Large intestine (tissue), 3 donors: Measurements from ENCODE around the gene DNAJC7. TPM values are rescaled to one million over a fixed set of nuclear protein-coding genes. Genes with fewer than 3 reads are reported as not detected.
A peak's percentile ranks its signal among the peaks of the same experiment; 100 is the strongest.

ENCODE experiments used
- DNase-seq, 2 donors: peaks; one replicate each; pipeline versions ENCODE4 v3.0.0 to v3.0.0-alpha.2; 2013
- H3K27ac ChIP-seq: one replicate; pipeline ENCODE4 v1.5.1; 2013; ENCODE audit warnings: low read length
- H3K27me3 ChIP-seq: 2 replicates; pipeline ENCODE4 v1.6.1; 2013; ENCODE audit warnings: low read length; ENCODE audit not compliant: control insufficient read depth, insufficient read depth
- H3K36me3 ChIP-seq: 2 replicates; pipeline ENCODE4 v1.6.1; 2013; ENCODE audit warnings: low read length; ENCODE audit not compliant: control insufficient read depth, insufficient read depth
- H3K4me1 ChIP-seq: one replicate; pipeline ENCODE4 v1.6.1; 2013; ENCODE audit warnings: low read length; ENCODE audit not compliant: control insufficient read depth, insufficient read depth
- H3K4me3 ChIP-seq: one replicate; pipeline ENCODE4 v1.5.1; 2013; ENCODE audit warnings: low read length
- H3K9me3 ChIP-seq: one replicate; pipeline ENCODE4 v1.6.1; 2013; ENCODE audit warnings: mild to moderate bottlenecking, low read depth, low read length, moderate library complexity; ENCODE audit not compliant: control insufficient read depth
- WGBS: methylation state at CpG from one replicate; pipeline ENCODE4 v1.1.5; 2013; ENCODE audit warnings: low lambda C conversion rate; ENCODE audit not compliant: insufficient coverage; 5-methylcytosine and 5-hydroxymethylcytosine counted together
- polyA plus RNA-seq: library from polyadenylated mRNA; unstranded; fragments of 120-200 nt; gene quantifications from one replicate; pipeline ENCODE4 v1.2.1, GENCODE V29; 2013

DNAJC7 gene
- polyA plus RNA-seq, 1 donor: 93.0 TPM

GRCh38 chr17:41998497-41998896 lies 18.7 kb downstream of the DNAJC7 start:
- no peaks in the 10 kb centered on the region for H3K27me3 ChIP-seq
- DNase-seq: no peak
- H3K4me3 ChIP-seq: no peak overlapping the region
- peaks cover 66% of the 10 kb centered on the region for H3K36me3 ChIP-seq
- H3K4me1 ChIP-seq: peaks cover 17% of the 10 kb centered on the region
- WGBS: 43% methylated on average over 2 of the region's 2 CpGs
- no peaks in the 10 kb centered on the region for H3K9me3 ChIP-seq
- no peak overlapping the region for H3K27ac ChIP-seq

DNA sequence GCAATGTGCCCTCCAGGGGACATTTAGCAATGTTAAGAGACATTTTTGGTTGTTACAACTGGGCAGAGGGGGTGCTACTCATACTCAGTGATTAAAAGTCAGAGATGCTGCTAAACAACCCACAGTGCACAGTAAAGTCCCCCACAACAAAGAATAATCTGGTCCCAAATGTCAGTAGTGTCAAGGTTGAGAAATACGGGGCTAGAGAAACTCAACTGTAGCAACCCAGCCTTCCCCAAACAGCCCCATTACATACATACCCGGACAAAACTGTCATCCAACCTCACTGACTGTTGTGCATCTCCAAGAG lies 20.4 kb downstream of the DNAJC7 start:
- DNase-seq: no peak
- H3K27me3 ChIP-seq: no peaks in the 10 kb centered on the region
- no peak overlapping the region for H3K27ac ChIP-seq
- peaks cover 6% of the 10 kb centered on the region for H3K4me1 ChIP-seq
- no CpG with 5 or more reads among the region's 2 CpGs for WGBS
- no peak overlapping the region for H3K4me3 ChIP-seq
- H3K36me3 ChIP-seq: peaks cover 66% of the 10 kb centered on the region
- no peaks in the 10 kb centered on the region for H3K9me3 ChIP-seq

DNA sequence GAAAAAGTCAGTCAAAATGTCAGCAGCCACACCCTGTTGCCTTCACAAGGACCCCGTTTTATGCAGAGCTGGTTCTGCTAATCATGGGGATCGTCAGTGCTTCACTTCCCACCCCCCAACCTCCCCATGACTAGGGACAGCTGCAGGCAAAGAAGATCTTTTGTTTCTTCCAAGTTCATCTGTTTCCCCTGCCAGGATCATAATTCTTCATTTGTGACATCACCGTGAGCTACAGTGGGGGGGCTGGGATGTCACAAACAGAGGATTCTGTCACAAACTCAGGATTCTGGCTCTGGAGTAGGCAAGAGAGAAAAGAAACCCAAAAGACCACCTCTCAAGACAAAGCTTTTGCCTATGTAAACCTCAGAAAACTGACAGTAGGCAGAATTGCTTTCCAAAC lies 24.7 kb downstream of the DNAJC7 start:
- whole genome bisulfite sequencing: no CpG with 5 or more reads among the region's 3 CpGs
- H3K27me3 ChIP-seq: no peaks in the 10 kb centered on the region
- peaks cover 86% of the 10 kb centered on the region for H3K36me3 ChIP-seq

DNA sequence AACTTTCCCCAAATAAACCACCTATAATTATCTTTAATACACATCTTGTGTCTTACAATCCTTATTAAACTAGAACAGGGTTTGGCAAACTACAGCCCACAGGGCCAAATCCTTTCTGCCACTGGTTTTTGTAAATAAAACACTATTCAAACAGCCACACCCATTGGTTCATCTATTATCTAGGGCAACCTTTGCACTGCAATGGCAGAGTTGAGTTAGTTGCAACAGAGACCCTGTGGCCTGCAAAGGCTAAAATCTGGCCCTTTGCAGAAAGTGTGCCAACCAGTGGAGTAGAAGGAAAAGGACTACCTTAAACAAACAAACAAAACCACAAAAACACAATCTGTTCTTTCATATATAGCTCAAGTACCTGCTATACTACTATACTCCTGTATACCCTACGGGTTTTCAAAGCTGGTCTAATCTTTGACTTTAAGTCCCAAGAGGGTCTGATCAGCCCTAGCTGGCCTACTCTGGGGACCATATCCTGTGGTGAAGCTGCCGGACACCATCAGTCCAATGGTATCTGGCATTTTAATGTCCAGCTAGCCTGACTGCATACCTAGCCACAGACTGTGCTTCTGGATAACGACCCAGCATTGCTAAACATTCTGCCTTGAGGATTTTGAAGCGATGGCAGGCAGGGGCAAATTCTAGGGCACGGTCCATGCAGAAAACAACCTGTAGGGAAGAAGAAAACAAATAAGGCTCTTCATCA lies 27.4 kb downstream of the DNAJC7 start:
- H3K9me3 ChIP-seq: no peaks in the 10 kb centered on the region
- DNase-seq: peak; percentile 26 to 50
- H3K27me3 ChIP-seq: no peaks in the 10 kb centered on the region
- peaks cover 7% of the 10 kb centered on the region for H3K4me1 ChIP-seq
- no peak overlapping the region for H3K27ac ChIP-seq
- WGBS: no CpG with 5 or more reads among the region's 5 CpGs
- H3K36me3 ChIP-seq: peaks cover 86% of the 10 kb centered on the region
- no peak overlapping the region for H3K4me3 ChIP-seq

More for the DNA sequence above, 24.7 kb downstream of the DNAJC7 start:
- no peak overlapping the region for H3K27ac ChIP-seq
- H3K4me1 ChIP-seq: peaks cover 7% of the 10 kb centered on the region
- no peak for DNase-seq
- no peaks in the 10 kb centered on the region for H3K9me3 ChIP-seq
- no peak overlapping the region for H3K4me3 ChIP-seq

- Histone ChIP-seq H3K27ac (no peak overlapping the region), H3K36me3 (peaks cover 89% of the 10 kb centered on the region), H3K4me1 (peaks cover 7% of the 10 kb centered on the region), H3K4me3 (no peak overlapping the region), H3K27me3 (no peaks in the 10 kb centered on the region), H3K9me3 (no peaks in the 10 kb centered on the region)
- DNase-seq: no peak
- no CpG with 5 or more reads among the region's 2 CpGs for WGBS
Observed at GRCh38 chr17:41988418-41988817, 28.8 kb downstream of the DNAJC7 start.

DNA sequence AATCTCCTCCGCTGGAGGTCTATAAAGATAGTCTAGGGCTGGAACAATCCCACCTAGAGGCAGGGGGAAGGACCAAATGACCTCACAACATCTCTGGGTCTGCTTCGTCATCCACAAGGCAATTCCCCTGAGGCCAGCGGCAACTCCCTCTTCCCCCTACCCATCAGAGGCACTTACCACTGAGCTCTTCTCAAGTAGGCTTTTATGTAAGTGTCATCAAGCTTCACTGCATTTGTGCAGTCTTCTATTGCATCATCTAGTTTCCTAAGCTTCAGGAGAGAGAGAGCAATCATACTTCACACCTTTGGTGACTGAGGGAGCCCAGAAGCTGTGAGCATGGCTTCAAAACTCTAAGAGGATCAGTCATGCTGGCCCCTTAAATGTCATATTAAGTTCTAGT lies 29.6 kb downstream of the DNAJC7 start:
- Histone ChIP-seq H3K36me3 (peaks cover 92% of the 10 kb centered on the region), H3K9me3 (no peaks in the 10 kb centered on the region), H3K27ac (no peak overlapping the region), H3K27me3 (no peaks in the 10 kb centered on the region), H3K4me3 (no peak overlapping the region), H3K4me1 (peaks cover 7% of the 10 kb centered on the region)
- no CpG with 5 or more reads among the region's 3 CpGs for WGBS
- DNase-seq: no peak

DNA sequence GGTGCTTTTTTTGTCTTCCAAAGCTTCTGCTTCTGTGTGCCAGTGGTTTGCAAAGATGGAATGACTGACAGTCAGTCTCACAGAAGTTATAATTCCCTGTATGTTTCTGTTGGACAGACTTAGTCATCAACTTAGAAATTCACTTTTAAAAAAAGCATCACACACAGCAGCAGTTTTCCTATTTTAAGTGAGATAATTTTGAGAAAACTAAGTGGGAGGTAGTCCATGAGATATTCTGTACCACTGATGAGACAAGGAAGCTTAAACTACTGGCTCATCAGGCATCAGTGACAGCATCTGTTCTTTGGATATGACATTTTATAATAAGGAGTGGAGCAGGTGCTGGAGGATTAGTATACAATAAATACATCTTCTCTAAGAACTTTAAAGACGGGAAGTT lies 30.6 kb downstream of the DNAJC7 start:
- no peaks in the 10 kb centered on the region for H3K9me3 ChIP-seq
- H3K4me1 ChIP-seq: peaks cover 7% of the 10 kb centered on the region
- H3K27ac ChIP-seq: no peak overlapping the region
- H3K27me3 ChIP-seq: no peaks in the 10 kb centered on the region
- no peak for DNase-seq
- no CpG with 5 or more reads among the region's 1 CpG for WGBS
- no peak overlapping the region for H3K4me3 ChIP-seq
- H3K36me3 ChIP-seq: peaks cover 94% of the 10 kb centered on the region

- no peaks in the 10 kb centered on the region for H3K27me3 ChIP-seq
- H3K36me3 ChIP-seq: peaks cover 93% of the 10 kb centered on the region
- WGBS: no CpG with 5 or more reads among the region's 8 CpGs
- DNase-seq: no peak
- no peaks in the 10 kb centered on the region for H3K9me3 ChIP-seq
- no peak overlapping the region for H3K4me3 ChIP-seq
- no peak overlapping the region for H3K27ac ChIP-seq
- H3K4me1 ChIP-seq: peaks cover 7% of the 10 kb centered on the region
Observed at GRCh38 chr17:41985919-41986318, 31.3 kb downstream of the DNAJC7 start.

DNA sequence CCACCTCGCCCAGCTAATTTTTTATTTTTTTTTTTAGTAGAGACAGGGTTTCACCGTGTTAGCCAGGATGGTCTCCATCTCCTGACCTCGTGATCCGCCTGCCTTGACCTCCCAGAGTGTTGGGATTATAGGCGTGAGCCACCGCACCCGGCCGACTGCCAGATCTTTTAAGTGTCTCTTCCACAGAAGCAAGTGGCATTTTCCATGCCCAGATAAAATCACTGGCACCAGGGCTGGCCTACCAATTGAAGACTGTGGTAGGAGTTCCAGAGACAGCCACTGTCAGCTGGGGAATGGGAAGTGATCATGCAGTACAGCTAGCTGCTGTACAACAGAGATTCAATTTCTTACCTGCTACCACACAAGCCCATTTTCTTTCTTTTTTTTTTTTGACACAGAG lies 32.8 kb downstream of the DNAJC7 start:
- Histone ChIP-seq H3K27ac (no peak overlapping the region), H3K36me3 (peaks cover 88% of the 10 kb centered on the region), H3K27me3 (no peaks in the 10 kb centered on the region), H3K4me1 (no peaks in the 10 kb centered on the region), H3K4me3 (no peak overlapping the region), H3K9me3 (no peaks in the 10 kb centered on the region)
- no CpG with 5 or more reads among the region's 8 CpGs for WGBS
- no peak for DNase-seq

DNA sequence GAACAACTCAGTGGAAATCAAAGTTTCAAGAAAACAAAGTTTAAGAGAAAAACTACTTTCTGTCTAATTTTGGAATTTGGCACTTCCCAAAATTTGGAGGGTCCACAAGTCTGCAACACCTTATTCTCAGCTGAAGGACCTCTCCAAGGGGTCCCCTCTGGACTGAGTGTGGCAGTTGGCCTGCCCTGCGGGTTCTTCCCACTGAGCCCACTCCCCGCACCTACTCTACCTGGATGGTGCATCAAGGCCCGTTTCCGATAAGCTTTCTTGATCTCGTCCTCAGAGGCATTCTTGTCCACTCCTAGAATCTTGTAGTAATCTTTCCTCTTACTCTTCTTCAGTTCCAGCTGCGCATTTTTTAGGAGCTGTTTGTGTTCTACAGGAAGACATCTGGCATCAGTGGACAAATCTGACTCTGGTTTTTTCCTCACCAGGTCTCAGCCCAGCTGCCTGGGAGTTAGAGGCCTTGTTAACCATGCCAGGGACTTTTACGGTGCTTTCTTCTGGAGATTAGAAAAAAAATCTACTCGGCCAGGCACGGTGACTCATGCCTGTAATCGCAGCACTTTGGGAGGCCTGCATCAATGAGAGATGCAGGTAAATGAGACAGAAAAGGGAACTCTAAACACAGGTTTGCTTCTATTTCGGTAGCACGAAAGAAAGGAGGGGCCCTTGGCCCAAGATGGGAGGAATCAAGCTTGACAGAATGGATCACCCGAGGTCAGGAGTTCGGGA lies 35.0 kb downstream of the DNAJC7 start:
- no peak for DNase-seq
- Histone ChIP-seq H3K4me3 (no peak overlapping the region), H3K27ac (no peak overlapping the region), H3K36me3 (peaks cover 78% of the 10 kb centered on the region), H3K4me1 (no peaks in the 10 kb centered on the region), H3K9me3 (no peaks in the 10 kb centered on the region), H3K27me3 (no peaks in the 10 kb centered on the region)
- WGBS: no CpG with 5 or more reads among the region's 14 CpGs

- Histone ChIP-seq H3K4me3 (no peak overlapping the region), H3K36me3 (peaks cover 82% of the 10 kb centered on the region), H3K9me3 (no peaks in the 10 kb centered on the region), H3K27me3 (no peaks in the 10 kb centered on the region), H3K4me1 (no peaks in the 10 kb centered on the region), H3K27ac (no peak overlapping the region)
- WGBS: no CpG with 5 or more reads among the region's 4 CpGs
- DNase-seq: no peak
Observed at GRCh38 chr17:41977991-41978390, 39.2 kb downstream of the DNAJC7 start.
